HEK293T (cell line): ENCODE data around the gene CCDC134.

Source experiments
- BHLHE40 ChIP-seq: fragments of 450-650 bp; IDR thresholded peaks from 2 replicates; pipeline ENCODE4 v1.6.1; 2016; ENCODE audit warnings: mild to moderate bottlenecking, moderate library complexity, borderline replicate concordance
- ELF4 ChIP-seq: fragments of 450-650 bp; IDR thresholded peaks from 2 replicates; pipeline ENCODE4 v1.6.1; 2017; ENCODE audit warnings: antibody characterized with exemption
- FOXA1 ChIP-seq: fragments of 450-650 bp; IDR thresholded peaks from 2 replicates; pipeline ENCODE4 v1.6.1; 2016; ENCODE audit warnings: mild to moderate bottlenecking
- FOXK2 ChIP-seq: fragments of 450-650 bp; IDR thresholded peaks from 2 replicates; pipeline ENCODE4 v1.6.1; 2016; ENCODE audit warnings: mild to moderate bottlenecking
- L3MBTL2 ChIP-seq: fragments of 450-650 bp; conservative IDR thresholded peaks from 2 replicates; pipeline ENCODE4 v1.6.1; 2016; ENCODE audit warnings: mild to moderate bottlenecking
- NFRKB ChIP-seq: fragments of 450-650 bp; IDR thresholded peaks from 2 replicates; pipeline ENCODE4 v1.6.1; 2016; ENCODE audit warnings: mild to moderate bottlenecking, moderate library complexity
- PKNOX1 ChIP-seq: fragments of 450-650 bp; IDR thresholded peaks from 2 replicates; pipeline ENCODE4 v1.6.1; 2016
- SP1 ChIP-seq: fragments of 450-650 bp; IDR thresholded peaks from 2 replicates; pipeline ENCODE4 v1.6.1; 2017
- TARDBP ChIP-seq: fragments of 450-650 bp; IDR thresholded peaks from 2 replicates; pipeline ENCODE4 v1.6.1; 2016
- ZNF384 ChIP-seq: fragments of 450-650 bp; IDR thresholded peaks from 2 replicates; pipeline ENCODE4 v1.6.1; 2016

- TF ChIP-seq FOXK2 (no peak), BHLHE40 (no peak), FOXA1 (no peak), ZNF384 (no peak), NFRKB (no peak), PKNOX1 (no peak), SP1 (no peak), ELF4 (no peak), TARDBP (no peak), L3MBTL2 (no peak)
These were observed 34.0 kb upstream of the CCDC134 start for GRCh38 chr22:41766476-41766875.
